NB4 (cell line): ENCODE measurements around the gene IHH.

ENCODE experiments used
- CTCF ChIP-seq: IDR thresholded peaks from one replicate; pipeline ENCODE4 v1.5.1; 2012; ENCODE audit warnings: low read depth, low read length
- MYC ChIP-seq: IDR thresholded peaks from 2 replicates; pipeline ENCODE4 v1.6.1; 2011; ENCODE audit warnings: low read depth, low read length
- POLR2A ChIP-seq: IDR thresholded peaks from 2 replicates; pipeline ENCODE4 v1.6.1; 2011; ENCODE audit warnings: mild to moderate bottlenecking; ENCODE audit not compliant: insufficient read length; ENCODE audit errors: extremely low read depth

DNA sequence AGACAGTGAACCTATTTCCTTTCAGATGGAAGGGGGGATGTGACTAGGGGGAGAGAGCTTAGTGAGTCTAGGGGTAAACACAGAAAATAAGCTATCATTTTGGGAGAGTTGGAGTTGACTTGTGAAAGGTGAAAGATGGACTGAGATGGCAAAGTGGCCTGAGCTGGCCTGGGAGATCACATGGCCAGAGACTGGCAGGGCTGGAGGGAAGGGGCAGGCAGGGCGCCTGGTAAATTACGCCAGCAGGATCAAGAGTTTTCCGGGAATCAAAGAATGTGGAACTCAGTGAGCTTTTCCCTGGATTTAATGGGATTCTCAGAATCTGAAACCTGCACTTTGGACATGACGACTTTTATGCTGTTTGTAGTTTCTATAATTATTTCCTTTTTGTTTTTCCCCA, 18.6 kb downstream of the IHH start:
- TF ChIP-seq CTCF: no peak
- TF ChIP-seq MYC: no peak
- no peak for TF ChIP-seq POLR2A
